PC-9 (cell line): Measurements from ENCODE around the gene ARHGAP24. TPM values are rescaled to one million over a fixed set of nuclear protein-coding genes. Genes with fewer than 3 reads are reported as not detected.

Experiments
- BruUV-seq: library from RNA; stranded (reverse); fragments of 400-500 nt; replicated peaks from 2 replicates; lab custom pipeline; 2021; lab: Mats Ljungman, UMichigan
- CTCF ChIA-PET: fragments of 300-600 bp; sonication (Branson Sonifier 250); formaldehyde crosslinking; loops from one replicate; lab custom pipeline; 2022; ENCODE audit warnings: antibody characterized with exemption; lab: Charles Lee
- POLR2A ChIA-PET: fragments of 300-600 bp; sonication (Branson Sonifier 250); formaldehyde crosslinking; loops from one replicate; lab custom pipeline; 2022; ENCODE audit warnings: antibody characterized with exemption; ENCODE audit not compliant: unreplicated experiment; lab: Charles Lee
- DNase-seq, 2 experiments: peaks; one replicate each; pipeline versions ENCODE4 v3.0.0 to v3.0.0-alpha.2; 2015 to 2022; ENCODE audit warnings: mixed read lengths in 1 of 2
- H2AFZ ChIP-seq: fragments of 200-600 bp; sonication (generic); 2 replicates; pipeline ENCODE4 v1.8.1; 2017; ENCODE audit warnings: antibody characterized with exemption
- H3F3A ChIP-seq: fragments of 200-600 bp; sonication (generic); 2 replicates; pipeline ENCODE4 v1.8.1; 2017; ENCODE audit warnings: antibody characterized with exemption, mild to moderate bottlenecking, low read depth; ENCODE audit not compliant: insufficient read depth
- H3K27ac ChIP-seq: fragments of 200-600 bp; sonication (generic); 2 replicates; pipeline ENCODE4 v1.6.1; 2016; ENCODE audit warnings: mixed run types
- H3K27me3 ChIP-seq: fragments of 200-600 bp; sonication (generic); 2 replicates; pipeline ENCODE4 v1.6.1; 2016; ENCODE audit warnings: low read depth, mixed run types; ENCODE audit not compliant: insufficient read depth
- H3K36me3 ChIP-seq: fragments of 200-600 bp; sonication (generic); 2 replicates; pipeline ENCODE4 v1.6.1; 2016; ENCODE audit warnings: low read depth, mixed run types
- H3K4me1 ChIP-seq: fragments of 200-600 bp; sonication (generic); replicated peaks from 2 replicates; pipeline ENCODE4 v1.6.1; 2016; ENCODE audit warnings: mixed run types; ENCODE audit not compliant: insufficient read depth
- H3K4me2 ChIP-seq: fragments of 200-600 bp; sonication (generic); 2 replicates; pipeline ENCODE4 v1.6.1; 2017; ENCODE audit warnings: mixed run types
- H3K4me3 ChIP-seq: fragments of 200-600 bp; sonication (generic); 2 replicates; pipeline ENCODE4 v1.6.1; 2016; ENCODE audit warnings: mixed run types
- H3K79me2 ChIP-seq: fragments of 200-600 bp; sonication (generic); 2 replicates; pipeline ENCODE4 v1.6.1; 2017; ENCODE audit warnings: low read depth, mixed run types
- H3K9me2 ChIP-seq: fragments of 200-600 bp; sonication (generic); 2 replicates; pipeline ENCODE4 v1.8.1; 2017; ENCODE audit warnings: mild to moderate bottlenecking; ENCODE audit not compliant: insufficient read depth
- H3K9me3 ChIP-seq: fragments of 200-600 bp; sonication (generic); 2 replicates; pipeline ENCODE4 v1.8.1; 2016; ENCODE audit warnings: low read depth; ENCODE audit not compliant: insufficient read depth
- H4K20me1 ChIP-seq: fragments of 200-600 bp; sonication (generic); 2 replicates; pipeline ENCODE4 v1.8.1; 2017; ENCODE audit not compliant: insufficient read depth
- EZH2 ChIP-seq: fragments of 200-600 bp; sonication (generic); IDR thresholded peaks from 2 replicates; pipeline ENCODE4 v1.8.0; 2017; ENCODE audit warnings: antibody characterized with exemption, low read depth
- intact Hi-C: fragments of 100-400 bp; cut with micrococcal nuclease; formaldehyde crosslinking; loops from one replicate; pipeline ENCODE4 v1.10.0; 2022; ENCODE audit not compliant: unreplicated experiment
- total RNA-seq: library from RNA; stranded (reverse); gene quantifications from 2 replicates; pipeline ENCODE4 v1.2.3, GENCODE V29; 2021
- TF ChIP-seq, protein P1 (sequence below): fragments of 200-600 bp; sonication (generic); conservative IDR thresholded peaks from 2 replicates; pipeline ENCODE4 v1.6.1; 2017; ENCODE audit warnings: mixed run types, antibody characterized with exemption, mild to moderate bottlenecking, moderate library complexity

ARHGAP24 gene
- total RNA-seq, 1 experiment from 2014 or later: 2.2 TPM

DNA sequence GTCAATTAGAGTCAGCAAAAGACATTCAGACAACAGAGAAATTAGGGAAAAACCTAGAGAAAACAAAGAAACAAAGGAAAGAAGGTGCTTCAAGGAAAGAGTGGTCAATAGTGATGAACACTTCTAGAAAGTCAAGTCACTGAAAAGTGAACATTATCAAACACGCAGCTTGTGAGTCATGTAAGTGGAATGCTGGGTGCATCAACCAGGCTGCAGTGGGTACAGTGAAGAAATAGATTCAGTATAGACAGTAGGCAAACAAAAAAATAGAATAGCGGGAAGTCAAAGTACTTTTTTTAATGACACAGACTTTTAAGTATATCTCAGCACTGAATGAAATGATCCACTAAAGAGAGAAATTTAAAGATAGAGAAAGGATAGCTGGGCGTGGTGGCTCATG is 245.8 kb downstream of the ARHGAP24 start:
- no peaks in the 10 kb centered on the region for H4K20me1 ChIP-seq
- no peak overlapping the region for H3K4me2 ChIP-seq
- no peak overlapping the region for H3K4me3 ChIP-seq
- TF ChIP-seq, protein P1, sequence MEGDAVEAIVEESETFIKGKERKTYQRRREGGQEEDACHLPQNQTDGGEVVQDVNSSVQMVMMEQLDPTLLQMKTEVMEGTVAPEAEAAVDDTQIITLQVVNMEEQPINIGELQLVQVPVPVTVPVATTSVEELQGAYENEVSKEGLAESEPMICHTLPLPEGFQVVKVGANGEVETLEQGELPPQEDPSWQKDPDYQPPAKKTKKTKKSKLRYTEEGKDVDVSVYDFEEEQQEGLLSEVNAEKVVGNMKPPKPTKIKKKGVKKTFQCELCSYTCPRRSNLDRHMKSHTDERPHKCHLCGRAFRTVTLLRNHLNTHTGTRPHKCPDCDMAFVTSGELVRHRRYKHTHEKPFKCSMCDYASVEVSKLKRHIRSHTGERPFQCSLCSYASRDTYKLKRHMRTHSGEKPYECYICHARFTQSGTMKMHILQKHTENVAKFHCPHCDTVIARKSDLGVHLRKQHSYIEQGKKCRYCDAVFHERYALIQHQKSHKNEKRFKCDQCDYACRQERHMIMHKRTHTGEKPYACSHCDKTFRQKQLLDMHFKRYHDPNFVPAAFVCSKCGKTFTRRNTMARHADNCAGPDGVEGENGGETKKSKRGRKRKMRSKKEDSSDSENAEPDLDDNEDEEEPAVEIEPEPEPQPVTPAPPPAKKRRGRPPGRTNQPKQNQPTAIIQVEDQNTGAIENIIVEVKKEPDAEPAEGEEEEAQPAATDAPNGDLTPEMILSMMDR: no peak
- TF ChIP-seq EZH2: no peak
- H3K9me2 ChIP-seq: no peaks in the 10 kb centered on the region
- H2AFZ ChIP-seq: no peak overlapping the region
- H3K4me1 ChIP-seq: no peaks in the 10 kb centered on the region
- no peaks in the 10 kb centered on the region for H3K79me2 ChIP-seq
- H3K9me3 ChIP-seq: no peaks in the 10 kb centered on the region
- DNase-seq: peak; percentile 6 to 35
- no peaks in the 10 kb centered on the region for H3K36me3 ChIP-seq
- BruUV-seq: no TSS peak
- H3F3A ChIP-seq: no peaks in the 10 kb centered on the region
- intact Hi-C loops: no loop called here
- ChIA-PET POLR2A (no interaction called here), CTCF (no interaction called here)
- H3K27ac ChIP-seq: no peak overlapping the region
- no peaks in the 10 kb centered on the region for H3K27me3 ChIP-seq

- Histone ChIP-seq H3K4me1 (no peaks in the 10 kb centered on the region), H3F3A (no peaks in the 10 kb centered on the region), H3K27ac (no peak overlapping the region), H3K9me2 (no peaks in the 10 kb centered on the region), H4K20me1 (no peaks in the 10 kb centered on the region), H3K79me2 (no peaks in the 10 kb centered on the region), H3K4me3 (no peak overlapping the region), H3K27me3 (no peaks in the 10 kb centered on the region), H3K36me3 (no peaks in the 10 kb centered on the region), H2AFZ (no peak overlapping the region), H3K4me2 (no peak overlapping the region), H3K9me3 (no peaks in the 10 kb centered on the region)
- intact Hi-C loops: no loop called here
- ChIA-PET CTCF (no interaction called here), POLR2A (no interaction called here)
- no peak for DNase-seq
- BruUV-seq: no TSS peak
- TF ChIP-seq EZH2: no peak
Measured at GRCh38 chr4:85722401-85722800, 247.5 kb downstream of the ARHGAP24 start.

DNA sequence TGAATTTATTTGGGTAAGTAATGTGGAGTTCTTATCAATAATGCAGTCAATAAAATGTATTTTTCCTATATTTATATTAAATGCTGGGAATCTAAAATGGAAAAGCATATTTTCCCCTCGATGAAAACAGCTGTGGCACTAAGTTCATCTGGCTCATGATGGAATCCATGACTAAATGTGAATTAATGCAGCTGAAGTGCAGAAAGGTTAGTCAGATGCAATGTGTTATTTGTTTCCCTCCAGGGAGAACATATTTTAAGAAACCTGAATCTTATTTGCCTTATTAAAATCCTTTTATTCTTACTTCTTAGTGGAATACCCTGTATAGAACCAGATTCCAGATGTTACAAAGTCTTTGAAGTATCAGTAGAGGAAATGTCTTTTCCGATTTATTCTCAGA is 247.9 kb downstream of the ARHGAP24 start:
- ChIA-PET CTCF (no interaction called here), POLR2A (no interaction called here)
- Histone ChIP-seq H3K79me2 (no peaks in the 10 kb centered on the region), H3K9me2 (no peaks in the 10 kb centered on the region), H3K4me3 (no peak overlapping the region), H3F3A (no peaks in the 10 kb centered on the region), H3K27me3 (no peaks in the 10 kb centered on the region), H2AFZ (no peak overlapping the region), H4K20me1 (no peaks in the 10 kb centered on the region), H3K4me2 (no peak overlapping the region), H3K9me3 (no peaks in the 10 kb centered on the region), H3K36me3 (no peaks in the 10 kb centered on the region), H3K27ac (no peak overlapping the region), H3K4me1 (no peaks in the 10 kb centered on the region)
- no peak for TF ChIP-seq EZH2
- TF ChIP-seq, protein P1: no peak
- no TSS peak for BruUV-seq
- no peak for DNase-seq
- intact Hi-C loops: no loop called here

- intact Hi-C loops: no loop called here
- TF ChIP-seq, protein P1: no peak
- no peak for TF ChIP-seq EZH2
- H3K4me3 ChIP-seq: no peak overlapping the region
- no peak overlapping the region for H3K27ac ChIP-seq
- POLR2A ChIA-PET: no interaction called here
- H3K4me2 ChIP-seq: no peak overlapping the region
- no peaks in the 10 kb centered on the region for H3K27me3 ChIP-seq
- H3K9me3 ChIP-seq: no peaks in the 10 kb centered on the region
- H4K20me1 ChIP-seq: no peaks in the 10 kb centered on the region
- H3F3A ChIP-seq: no peaks in the 10 kb centered on the region
- no TSS peak for BruUV-seq
- no peaks in the 10 kb centered on the region for H3K36me3 ChIP-seq
- H2AFZ ChIP-seq: no peak overlapping the region
- DNase-seq: no peak
- no peaks in the 10 kb centered on the region for H3K4me1 ChIP-seq
- CTCF ChIA-PET: no interaction called here
- H3K79me2 ChIP-seq: no peaks in the 10 kb centered on the region
- H3K9me2 ChIP-seq: no peaks in the 10 kb centered on the region
Measured at GRCh38 chr4:85724791-85725563, 250.0 kb downstream of the ARHGAP24 start.
